H1 (cell line): ENCODE measurements around the gene RSBN1.

Source experiments
- GABPA ChIP-seq: IDR thresholded peaks from 2 replicates; pipeline ENCODE4 v1.6.1; 2011; ENCODE audit warnings: mild to moderate bottlenecking, low read length, moderate library complexity, borderline replicate concordance; ENCODE audit not compliant: insufficient read depth
- RAD21 ChIP-seq, 2 experiments: IDR thresholded peaks in 1 of 2; conservative IDR thresholded peaks in 1 of 2; 2 replicates each; pipeline ENCODE4 v1.6.1; 2011; ENCODE audit warnings: low read depth in 2 of 2, low read length in 2 of 2, improper control_type of control experiment in 1 of 2, inconsistent platforms in 1 of 2, mild to moderate bottlenecking in 1 of 2, moderate library complexity in 1 of 2

DNA sequence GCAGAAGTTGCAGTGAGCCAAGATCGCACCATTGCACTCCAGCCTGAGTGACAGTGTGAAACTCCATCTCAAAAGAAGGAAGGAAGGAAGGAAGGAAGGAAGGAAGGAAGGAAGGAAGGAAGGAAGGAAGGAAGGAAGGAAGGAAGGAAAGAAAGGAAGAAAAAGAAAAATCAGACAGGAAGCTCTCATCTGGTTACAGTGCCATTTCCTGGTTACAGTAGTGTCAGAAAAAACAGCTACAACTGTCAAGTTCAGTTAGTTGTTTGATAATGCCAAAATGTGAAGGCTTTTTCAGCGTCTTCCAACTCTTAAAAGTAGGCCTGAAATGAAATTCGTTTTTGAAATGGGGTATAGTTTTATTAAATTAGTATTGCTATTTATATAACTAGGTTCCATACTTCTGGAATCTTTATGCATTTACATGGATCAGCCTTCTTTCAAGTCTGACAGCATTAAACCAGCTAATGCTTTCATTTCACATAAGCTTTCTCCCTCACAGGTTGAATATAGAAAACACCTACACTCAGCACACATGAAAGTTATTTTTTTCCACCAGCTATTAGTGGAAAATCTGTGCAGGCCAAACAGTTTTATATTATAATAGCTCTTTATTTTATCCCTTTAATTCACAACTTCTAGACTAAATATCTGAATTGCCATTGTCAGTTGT is 38.0 kb upstream of the RSBN1 start:
- TF ChIP-seq RAD21 (IDR thresholded peaks at IDR 0.05 in 1 of 2, conservative IDR thresholded peaks at IDR 0.05 in 1 of 2; ENCODE audit: low read depth in 2 of 2, low read length in 2 of 2) (no peak), GABPA (no peak)
